RPMI7951 (cell line): ENCODE results near the gene LRRC4C. TPM values are rescaled to one million over a fixed set of nuclear protein-coding genes. Genes with fewer than 3 reads are reported as not detected.

Source experiments
- DNase-seq: peaks from one replicate; pipeline ENCODE4 v3.0.0-alpha.2; 2012; ENCODE audit warnings: low read depth
- total RNA-seq: library from RNA; depleted of rRNA; stranded (reverse); fragments of >200 nt; shearing (Covaris generic); gene quantifications from 2 replicates; pipeline ENCODE4 v1.2.3, GENCODE V29; 2014

Gene LRRC4C
- total RNA-seq, 1 experiment from 2014 or later: not detected

- DNase-seq: no peak
Measured at GRCh38 chr11:40376331-40376730, 1083.1 kb downstream of the LRRC4C start.

DNA sequence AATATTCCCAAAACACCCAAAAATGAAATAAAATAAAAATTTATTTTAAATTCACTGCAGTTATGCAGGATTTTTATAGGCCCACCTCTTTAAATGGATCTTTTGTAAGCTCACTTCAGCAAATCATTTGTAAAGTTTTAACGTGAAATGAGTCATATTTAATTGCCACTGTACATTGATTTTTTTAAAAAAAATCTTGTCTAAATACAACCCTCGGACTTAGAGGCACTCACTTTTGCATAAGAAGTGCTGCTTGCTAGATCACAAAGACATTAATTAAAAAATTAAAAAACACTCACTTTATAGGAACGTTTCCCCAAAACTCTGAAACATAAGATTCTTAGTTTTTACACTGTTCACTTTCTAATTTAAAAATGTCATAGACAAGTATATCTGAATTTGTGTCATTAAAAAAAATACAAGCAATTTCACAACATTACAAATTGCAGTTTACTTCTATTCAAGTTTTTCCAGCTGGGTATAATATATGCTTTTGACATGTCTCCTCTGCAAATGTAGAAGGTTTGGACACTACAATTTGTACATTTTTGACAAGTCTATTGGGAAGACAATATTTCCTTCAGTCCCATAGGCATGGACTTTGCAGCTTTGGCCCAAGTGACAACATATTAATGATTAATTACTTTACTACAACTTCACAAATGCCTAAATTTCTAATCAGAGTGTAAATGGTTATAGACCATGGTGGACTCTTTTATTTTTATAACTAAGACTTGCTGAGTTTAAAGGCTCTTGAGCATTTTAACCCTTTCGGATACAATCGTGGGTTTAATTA lies 1088.4 kb downstream of the LRRC4C start:
- no peak for DNase-seq

DNA sequence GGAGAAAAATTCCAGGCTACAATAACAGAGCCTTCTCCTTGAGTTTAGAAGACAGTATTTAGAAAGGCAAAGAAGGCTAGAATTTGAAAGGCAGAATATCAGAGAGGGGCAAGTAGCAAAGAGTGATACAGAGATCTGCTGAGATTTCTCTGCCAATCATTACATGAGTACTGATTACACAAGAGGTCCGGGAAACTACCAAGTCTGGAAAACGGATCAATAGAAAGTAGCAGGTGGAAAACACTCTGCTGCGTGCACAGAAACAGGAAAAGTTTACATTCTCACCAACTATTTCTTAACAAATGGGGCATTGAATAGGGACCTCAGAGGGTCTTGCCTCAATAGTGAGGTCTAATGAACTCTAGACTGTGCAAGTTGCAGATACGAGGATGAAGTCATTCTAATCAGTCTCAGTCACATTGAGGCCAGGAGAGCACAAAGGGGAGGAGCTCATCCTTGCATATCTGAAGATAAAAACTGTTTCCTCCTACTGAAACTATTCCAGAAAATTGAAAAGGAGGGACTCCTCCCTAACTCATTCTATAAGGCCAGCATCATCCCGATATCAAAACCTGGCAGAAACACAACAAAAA lies 1099.2 kb downstream of the LRRC4C start:
- no peak for DNase-seq

DNA sequence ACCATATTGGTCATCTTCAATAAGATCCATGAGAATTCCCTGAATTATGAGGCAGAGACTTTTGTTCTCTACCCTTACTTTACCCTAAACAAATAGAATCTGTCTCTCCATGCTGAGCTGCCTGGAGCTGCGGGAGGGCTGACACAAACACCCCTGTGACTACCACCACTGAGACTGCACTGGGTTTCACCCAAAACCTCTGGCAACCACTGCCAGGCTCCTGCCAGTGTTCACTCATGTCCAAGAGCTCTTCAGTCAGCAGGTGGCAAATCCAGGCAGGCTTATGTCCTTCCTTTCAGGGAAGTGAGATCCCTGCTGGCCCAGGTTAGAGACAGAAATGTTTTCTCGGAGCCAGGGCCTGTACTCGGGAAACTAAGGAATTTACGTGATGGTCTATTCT lies 1105.3 kb downstream of the LRRC4C start:
- no peak for DNase-seq

- no peak for DNase-seq
Measured at GRCh38 chr11:40340911-40341310, 1118.5 kb downstream of the LRRC4C start.

DNA sequence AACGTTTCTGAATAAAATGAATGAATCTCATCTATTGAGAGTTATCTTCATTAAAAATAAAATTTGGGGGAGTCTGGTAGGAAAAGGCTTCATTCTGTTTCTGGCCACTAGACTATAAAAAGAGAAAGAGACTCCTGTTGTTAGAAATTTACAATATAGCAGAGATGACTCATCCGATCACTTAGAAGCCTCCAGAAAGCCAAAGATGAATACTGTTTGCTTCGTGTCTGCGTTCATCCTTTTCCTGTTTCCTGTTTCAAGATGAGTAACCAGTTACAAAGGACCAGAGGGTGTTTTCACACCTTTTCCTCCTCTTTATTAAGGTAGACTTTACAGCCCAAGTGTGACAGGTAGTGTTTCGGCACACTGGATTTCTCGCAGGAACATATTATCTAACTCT lies 1120.7 kb downstream of the LRRC4C start:
- peak; percentile 48 for DNase-seq

GRCh38 chr11:40338062-40338461 lies 1121.4 kb downstream of the LRRC4C start:
- DNase-seq: no peak

DNA sequence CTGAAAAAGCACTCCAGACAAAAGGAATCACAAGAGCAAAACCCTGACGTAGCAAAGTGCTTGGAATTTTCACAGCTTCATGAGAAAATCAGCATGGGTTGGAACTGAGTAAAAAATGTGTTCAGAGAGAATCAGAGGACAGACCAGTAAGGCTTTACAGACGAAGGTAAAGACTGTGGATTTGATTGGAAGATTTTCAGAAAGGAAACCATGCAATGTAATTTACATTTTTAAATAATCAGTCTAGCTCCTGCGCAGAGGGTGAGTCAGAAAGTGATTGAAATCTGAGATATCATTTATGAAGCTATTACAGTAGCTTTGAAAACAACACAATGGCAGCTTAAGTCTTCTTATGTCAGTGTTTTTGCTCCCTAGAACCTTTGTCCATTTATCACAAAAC lies 1122.3 kb downstream of the LRRC4C start:
- peak; percentile 23 for DNase-seq

DNA sequence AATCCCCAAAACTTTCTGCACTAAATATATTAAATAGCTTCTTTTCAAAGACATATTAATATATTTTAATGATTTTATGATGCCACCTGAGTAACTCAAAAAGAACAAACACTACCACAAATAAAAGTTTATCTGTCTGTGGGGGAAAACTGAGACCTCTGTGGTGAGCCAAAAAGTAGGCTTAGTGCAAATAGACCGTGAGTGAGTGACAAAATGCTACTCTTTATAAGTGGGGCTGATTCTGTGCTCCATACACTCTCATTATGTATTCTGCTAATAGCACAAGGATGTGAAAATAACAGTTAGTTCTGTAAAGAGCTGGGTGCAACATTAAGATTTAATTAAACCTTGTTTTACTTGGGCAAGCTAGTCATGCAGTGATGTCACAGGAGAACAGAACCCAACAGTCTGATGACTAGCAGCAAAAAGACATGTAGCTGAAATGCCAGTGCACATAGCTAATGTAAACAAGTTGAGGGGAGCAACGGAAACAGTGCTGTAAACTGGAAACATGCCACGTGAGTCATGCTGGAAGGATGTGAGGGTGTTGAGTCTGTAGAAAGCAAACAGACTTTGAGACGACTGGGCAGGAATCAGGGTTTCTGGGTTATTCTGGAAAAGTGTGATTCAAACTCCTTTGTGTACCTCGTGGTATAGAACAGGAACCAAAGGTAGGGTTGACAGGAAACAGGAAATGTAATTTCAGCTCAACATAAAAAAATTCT lies 1130.4 kb downstream of the LRRC4C start:
- peak; percentile 95 for DNase-seq

DNA sequence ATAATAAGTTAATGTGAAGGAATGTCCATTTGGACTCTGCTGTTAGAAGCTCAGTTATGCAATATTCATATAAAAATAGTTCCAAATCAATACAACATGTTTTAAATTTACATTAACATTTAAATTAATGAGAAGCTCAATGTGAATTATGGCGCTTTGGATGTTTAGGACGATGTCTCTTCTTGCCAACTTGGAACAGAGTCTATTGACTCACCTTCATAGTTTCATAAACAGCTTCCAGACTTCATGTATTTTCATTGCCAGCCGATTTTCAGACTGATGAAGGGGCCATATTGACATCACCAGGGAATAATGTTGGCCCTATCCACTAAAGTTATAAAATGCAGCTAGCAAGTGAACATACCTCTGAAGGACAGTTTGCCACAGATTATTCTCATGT lies 1136.2 kb downstream of the LRRC4C start:
- DNase-seq: no peak

DNA sequence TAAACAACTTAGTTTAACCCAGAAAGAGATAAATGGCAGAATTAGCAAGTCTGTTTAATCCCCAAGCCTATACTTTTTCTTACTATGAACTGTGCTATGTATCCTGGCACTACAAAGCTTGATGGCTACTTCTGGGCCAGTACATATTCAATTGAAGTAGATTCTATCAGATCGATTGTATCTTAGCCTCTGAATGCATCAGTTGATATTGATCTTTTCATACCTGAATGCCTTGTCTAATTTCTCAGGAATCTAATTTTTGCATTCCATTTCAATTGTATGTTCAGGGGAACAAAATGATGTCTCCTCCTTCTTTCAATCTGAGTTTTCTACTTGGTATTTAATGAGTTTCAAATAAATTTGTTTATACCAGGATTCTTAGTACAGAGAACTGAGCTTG lies 1137.9 kb downstream of the LRRC4C start:
- DNase-seq: no peak

DNA sequence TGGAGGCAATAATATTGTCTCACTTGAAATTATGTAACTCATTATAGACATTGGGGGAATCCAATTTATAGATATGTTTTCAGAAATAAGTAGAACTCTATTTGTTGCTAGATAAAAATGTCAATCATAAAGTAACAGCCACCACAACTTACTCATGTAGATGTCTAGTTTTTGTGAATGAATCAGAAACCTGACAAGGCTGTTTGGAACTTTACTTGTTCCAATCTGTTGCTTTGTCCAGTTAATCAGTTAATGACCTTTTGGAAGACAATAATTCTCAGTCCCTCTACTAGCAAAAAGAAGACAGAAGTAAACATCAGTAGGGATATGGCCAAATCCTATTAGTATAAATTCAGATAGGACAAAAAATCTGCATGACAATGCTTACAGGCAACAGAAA lies 1143.3 kb downstream of the LRRC4C start:
- DNase-seq: no peak

- DNase-seq: no peak
Measured at GRCh38 chr11:40315122-40315521, 1144.3 kb downstream of the LRRC4C start.

DNA sequence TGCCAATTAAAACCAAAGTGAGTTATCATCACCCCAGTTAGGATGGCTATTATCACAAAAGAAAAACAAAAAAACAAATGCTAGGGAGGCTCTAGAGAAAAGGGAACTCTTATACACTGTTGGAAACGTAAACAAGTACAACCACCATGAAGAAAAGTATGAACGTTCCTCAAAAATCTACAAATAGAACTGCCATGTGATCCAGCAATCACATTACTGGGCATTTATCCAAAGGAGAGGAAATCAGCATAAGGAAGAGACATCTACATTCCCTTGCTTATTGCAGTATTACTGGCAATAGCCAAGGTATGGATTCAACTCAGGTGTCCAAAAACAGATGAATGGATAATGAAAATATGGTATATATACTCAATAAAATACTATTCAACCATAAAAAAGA lies 1145.1 kb downstream of the LRRC4C start:
- peak; percentile 10 for DNase-seq

GRCh38 chr11:40306938-40307548 lies 1152.4 kb downstream of the LRRC4C start:
- peak; percentile 35 for DNase-seq

GRCh38 chr11:40302669-40303068 lies 1156.8 kb downstream of the LRRC4C start:
- DNase-seq: no peak

GRCh38 chr11:40295466-40295865 lies 1164.0 kb downstream of the LRRC4C start:
- no peak for DNase-seq

DNA sequence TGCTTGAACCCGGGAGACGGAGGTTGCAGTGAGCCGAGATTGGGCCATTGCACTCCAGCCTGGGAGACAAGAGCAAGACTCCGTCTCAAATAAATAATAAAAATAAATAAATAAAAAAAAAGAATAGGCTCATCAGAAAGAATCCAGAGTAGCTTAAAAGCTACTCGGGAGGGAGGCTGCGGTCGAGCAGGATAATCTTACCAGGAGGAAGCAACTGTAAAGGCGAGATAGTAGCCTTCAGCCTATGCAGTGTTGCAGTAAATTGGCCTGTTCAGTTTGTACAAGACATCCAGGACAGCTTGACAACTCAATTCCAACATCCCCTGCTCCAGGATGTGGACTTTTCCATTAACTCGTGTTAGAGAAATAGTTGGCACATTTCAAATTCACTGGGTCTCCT lies 1164.7 kb downstream of the LRRC4C start:
- DNase-seq: no peak

GRCh38 chr11:40294349-40294735 lies 1165.1 kb downstream of the LRRC4C start:
- no peak for DNase-seq

DNA sequence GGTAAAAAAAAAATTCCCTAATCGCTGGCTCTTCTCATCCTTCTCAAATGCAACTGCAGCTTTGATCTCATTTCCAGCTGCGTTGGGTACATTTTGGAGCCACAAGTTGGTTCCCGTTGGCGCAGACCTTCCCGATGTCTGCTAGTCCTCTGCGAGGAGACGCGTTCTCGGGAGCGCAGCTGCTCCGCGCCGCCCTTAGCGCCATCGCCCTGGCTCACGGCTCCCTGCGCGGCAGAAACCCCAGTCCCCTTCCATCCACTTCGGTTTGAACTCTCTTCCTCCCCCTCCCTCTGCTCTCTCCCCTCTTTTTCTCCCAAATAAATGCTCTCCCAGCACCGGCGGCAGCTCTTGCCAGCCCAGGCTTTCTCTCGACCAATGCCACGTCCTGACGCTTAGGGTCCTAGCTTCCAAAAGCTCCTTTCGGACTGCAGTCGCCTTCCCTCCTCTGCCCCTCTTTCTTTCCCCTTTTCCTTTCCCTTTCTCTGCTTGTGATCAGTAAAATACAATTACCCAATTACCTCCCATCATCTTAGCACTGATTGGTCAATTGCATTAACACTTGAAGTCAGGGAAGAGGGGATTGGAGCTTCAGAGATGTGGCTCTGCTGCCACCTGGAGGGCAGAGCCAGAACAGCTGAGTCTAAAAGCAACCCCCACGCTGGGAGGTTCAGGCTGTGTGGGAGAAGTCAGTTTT lies 1165.7 kb downstream of the LRRC4C start:
- DNase-seq: peak; percentile 67

DNA sequence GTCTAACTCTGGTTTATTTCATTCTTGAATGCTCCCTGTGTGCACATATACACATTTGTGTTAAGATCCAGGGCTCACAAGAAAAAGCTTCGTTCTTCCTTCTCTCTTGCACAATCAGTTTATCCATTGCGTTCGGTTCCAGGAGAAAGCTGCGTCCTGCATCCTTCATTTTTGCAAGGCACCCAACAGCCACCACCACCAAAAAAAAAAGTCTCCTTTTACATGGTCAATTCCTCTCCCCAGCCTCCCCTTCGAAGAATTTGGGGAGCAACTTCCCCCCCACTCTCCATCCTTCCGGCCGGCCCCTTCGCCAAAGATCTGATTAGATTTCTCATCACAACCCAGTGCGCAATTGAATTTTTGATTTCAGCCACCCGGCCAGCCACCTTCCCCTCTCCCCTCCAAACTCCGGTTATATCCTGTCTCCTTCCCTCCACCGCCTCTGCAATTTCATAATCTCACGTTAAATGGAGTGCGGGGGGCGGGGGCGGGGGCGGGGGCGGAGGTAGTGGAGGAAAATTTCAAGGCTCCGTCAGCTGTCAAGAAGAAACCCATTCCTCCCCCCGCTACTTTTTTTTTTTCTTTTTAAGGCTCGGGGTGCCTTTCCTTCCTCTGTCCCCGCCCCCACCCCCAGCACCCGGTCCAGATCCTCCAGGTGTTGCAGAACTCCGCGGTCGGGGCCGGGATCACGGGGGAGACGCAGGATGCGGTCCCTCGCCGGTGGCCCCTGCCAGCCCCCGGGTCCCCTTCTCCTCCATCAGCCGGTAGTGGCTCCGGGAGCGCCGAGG lies 1166.5 kb downstream of the LRRC4C start:
- DNase-seq: no peak
